Suprapubic skin (tissue), 4 donors: ENCODE results near the gene WDR62. TPM values are rescaled to one million over a fixed set of nuclear protein-coding genes. Genes with fewer than 3 reads are reported as not detected.

Source experiments
- DNase-seq, 2 donors: peaks; one replicate each; pipeline ENCODE4 v3.0.0-alpha.2; 2019; ENCODE audit warnings: low spot score in 2 of 2
- H3K27ac ChIP-seq: fragments of 200-600 bp; sonication (generic); one replicate; pipeline ENCODE4 v1.5.1; 2019
- H3K27me3 ChIP-seq: fragments of 200-600 bp; sonication (generic); one replicate; pipeline ENCODE4 v1.5.1; 2019
- H3K36me3 ChIP-seq: fragments of 200-600 bp; sonication (generic); one replicate; pipeline ENCODE4 v1.5.1; 2019
- H3K4me1 ChIP-seq: fragments of 200-600 bp; sonication (generic); one replicate; pipeline ENCODE4 v1.5.1; 2019
- H3K4me3 ChIP-seq: fragments of 200-600 bp; sonication (generic); one replicate; pipeline ENCODE4 v1.5.1; 2019; ENCODE audit warnings: mild to moderate bottlenecking
- H3K9me3 ChIP-seq: fragments of 200-600 bp; sonication (generic); one replicate; pipeline ENCODE4 v1.5.1; 2019
- EP300 ChIP-seq: sonication (generic); formaldehyde crosslinking; IDR thresholded peaks from one replicate; pipeline ENCODE4 v1.6.1; 2017; ENCODE audit warnings: antibody characterized with exemption
- POLR2A ChIP-seq, 2 donors: fragments of 450-650 bp; IDR thresholded peaks; one replicate each; pipeline ENCODE4 v1.6.1; 2017; ENCODE audit warnings: antibody characterized with exemption in 2 of 2, mild to moderate bottlenecking in 2 of 2, moderate library complexity in 2 of 2
- POLR2AphosphoS5 ChIP-seq, 3 donors: sonication (generic); formaldehyde crosslinking; IDR thresholded peaks; one replicate each; pipeline ENCODE4 v1.6.1; 2017; ENCODE audit warnings: antibody characterized with exemption in 3 of 3
- WGBS: methylation state at CpG from one replicate; pipeline ENCODE4 v1.1.5; 2018; 5-methylcytosine and 5-hydroxymethylcytosine counted together
- total RNA-seq, 4 donors: library from RNA; depleted of rRNA; stranded (reverse); fragments of >200 nt; gene quantifications; one replicate each; pipeline ENCODE4 v1.1.0, GENCODE V29; 2016
- TF ChIP-seq, protein P1 (sequence below), 2 donors: fragments of 200-600 bp in 1 of 2; fragments of 450-650 bp in 1 of 2; sonication (generic) in 1 of 2; IDR thresholded peaks; one replicate each; pipeline ENCODE4 v1.5.1; 2016 to 2019; ENCODE audit warnings: antibody characterized with exemption in 2 of 2, mild to moderate bottlenecking in 1 of 2, moderate library complexity in 1 of 2

Gene WDR62
- total RNA-seq, 4 donors from 2014 or later = 1.4 to 3.7 (median 1.8) TPM

DNA sequence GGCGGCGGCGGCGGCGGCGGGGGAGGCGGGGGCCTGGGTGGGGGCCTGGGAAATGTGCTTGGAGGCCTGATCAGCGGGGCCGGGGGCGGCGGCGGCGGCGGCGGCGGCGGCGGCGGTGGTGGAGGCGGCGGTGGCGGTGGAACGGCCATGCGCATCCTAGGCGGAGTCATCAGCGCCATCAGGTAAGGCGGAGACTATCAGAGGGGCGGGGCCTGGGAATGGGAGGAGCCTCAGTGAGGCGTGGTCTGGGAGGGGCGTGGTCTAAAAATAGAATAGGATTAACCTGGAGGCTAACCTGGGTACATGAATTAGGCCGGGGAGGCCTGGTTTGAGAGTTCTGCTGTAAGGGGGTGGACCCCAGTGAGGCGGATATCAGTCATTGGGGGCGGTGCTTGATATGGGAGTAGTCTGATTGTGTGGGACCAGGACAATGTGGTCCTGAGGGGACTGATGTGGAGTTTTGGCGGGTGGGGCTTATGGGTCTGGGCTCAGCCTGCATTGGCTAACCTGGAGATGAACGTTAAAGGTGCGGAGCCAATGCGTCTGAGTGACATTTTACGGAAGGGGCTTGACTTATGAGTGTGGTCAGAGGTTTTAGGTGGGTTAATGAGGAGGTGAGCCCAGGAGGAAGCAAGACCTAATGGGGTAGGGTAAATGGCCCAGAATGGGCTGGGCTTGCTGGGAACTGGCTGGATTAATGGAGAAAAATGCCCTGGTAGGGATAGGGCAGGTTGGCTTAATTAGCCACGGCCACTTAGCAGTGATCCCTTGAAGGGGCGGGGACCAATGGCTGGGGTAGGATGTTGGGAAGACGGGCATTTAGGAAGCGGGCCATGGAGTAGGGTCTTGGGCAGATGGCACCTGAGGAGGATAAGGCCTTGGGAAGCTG is 86.6 kb downstream of the WDR62 start:
- Histone ChIP-seq H3K9me3 (no peaks in the 10 kb centered on the region), H3K4me1 (peaks cover 29% of the 10 kb centered on the region), H3K36me3 (peaks cover 43% of the 10 kb centered on the region), H3K27me3 (no peaks in the 10 kb centered on the region), H3K4me3 (peak overlapping the region; percentile 86), H3K27ac (peak overlapping the region; percentile 97)
- WGBS = 26% methylated on average over 29 of the region's 42 CpGs
- TF ChIP-seq POLR2A (IDR thresholded peaks at IDR 0.05) (no peak), EP300 (no peak), POLR2AphosphoS5 (IDR thresholded peaks at IDR 0.05) (no peak)
- TF ChIP-seq, protein P1, sequence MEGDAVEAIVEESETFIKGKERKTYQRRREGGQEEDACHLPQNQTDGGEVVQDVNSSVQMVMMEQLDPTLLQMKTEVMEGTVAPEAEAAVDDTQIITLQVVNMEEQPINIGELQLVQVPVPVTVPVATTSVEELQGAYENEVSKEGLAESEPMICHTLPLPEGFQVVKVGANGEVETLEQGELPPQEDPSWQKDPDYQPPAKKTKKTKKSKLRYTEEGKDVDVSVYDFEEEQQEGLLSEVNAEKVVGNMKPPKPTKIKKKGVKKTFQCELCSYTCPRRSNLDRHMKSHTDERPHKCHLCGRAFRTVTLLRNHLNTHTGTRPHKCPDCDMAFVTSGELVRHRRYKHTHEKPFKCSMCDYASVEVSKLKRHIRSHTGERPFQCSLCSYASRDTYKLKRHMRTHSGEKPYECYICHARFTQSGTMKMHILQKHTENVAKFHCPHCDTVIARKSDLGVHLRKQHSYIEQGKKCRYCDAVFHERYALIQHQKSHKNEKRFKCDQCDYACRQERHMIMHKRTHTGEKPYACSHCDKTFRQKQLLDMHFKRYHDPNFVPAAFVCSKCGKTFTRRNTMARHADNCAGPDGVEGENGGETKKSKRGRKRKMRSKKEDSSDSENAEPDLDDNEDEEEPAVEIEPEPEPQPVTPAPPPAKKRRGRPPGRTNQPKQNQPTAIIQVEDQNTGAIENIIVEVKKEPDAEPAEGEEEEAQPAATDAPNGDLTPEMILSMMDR (IDR thresholded peaks at IDR 0.05) = no peak
- peak; percentile 94 for DNase-seq

DNA sequence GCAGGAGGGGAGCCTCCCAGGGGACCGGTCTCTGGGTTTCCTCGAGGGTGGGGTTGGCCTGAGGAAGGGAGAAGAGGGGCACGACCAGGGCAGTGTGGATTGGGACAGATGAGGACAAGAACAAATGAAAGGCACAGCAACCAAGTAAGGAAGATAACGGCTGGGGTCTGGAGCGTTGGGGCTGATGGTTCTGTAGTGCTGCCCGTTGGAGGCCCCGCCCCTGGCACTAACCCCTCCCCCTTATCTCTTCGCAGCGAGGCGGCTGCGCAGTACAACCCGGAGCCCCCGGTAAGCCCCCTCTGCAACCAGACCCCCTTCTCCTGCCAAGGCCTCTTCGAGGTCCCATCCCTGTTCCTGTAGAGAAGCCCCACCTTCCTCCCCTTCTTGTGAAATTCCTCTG is 87.3 kb downstream of the WDR62 start:
- no peaks in the 10 kb centered on the region for H3K27me3 ChIP-seq
- H3K9me3 ChIP-seq = no peaks in the 10 kb centered on the region
- 88% methylated on average over 12 of the region's 14 CpGs for WGBS
- TF ChIP-seq, protein P1 (IDR thresholded peaks at IDR 0.05) = no peak
- TF ChIP-seq POLR2AphosphoS5 (IDR thresholded peaks at IDR 0.05) (no peak), POLR2A (IDR thresholded peaks at IDR 0.05) (no peak), EP300 (no peak)
- H3K36me3 ChIP-seq = peaks cover 51% of the 10 kb centered on the region
- H3K27ac ChIP-seq = no peak overlapping the region
- H3K4me3 ChIP-seq = no peak overlapping the region
- DNase-seq = no peak
- H3K4me1 ChIP-seq = peaks cover 21% of the 10 kb centered on the region

DNA sequence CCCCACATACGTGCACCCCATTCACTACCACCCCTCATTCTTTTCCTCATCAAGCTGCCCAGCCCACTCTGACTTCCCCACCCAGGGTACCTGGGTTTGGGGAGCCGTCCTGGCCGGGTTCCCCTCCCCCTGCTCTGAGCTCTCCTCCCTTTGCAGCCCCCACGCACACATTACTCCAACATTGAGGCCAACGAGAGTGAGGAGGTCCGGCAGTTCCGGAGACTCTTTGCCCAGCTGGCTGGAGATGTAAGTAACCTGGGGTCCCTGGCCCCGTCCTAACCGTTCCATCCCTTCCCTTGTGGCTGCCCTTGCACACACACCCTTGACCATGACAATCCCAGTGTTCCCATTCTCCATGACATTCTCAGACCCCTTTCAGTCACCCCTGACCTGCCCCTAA is 87.8 kb downstream of the WDR62 start:
- TF ChIP-seq, protein P1 (IDR thresholded peaks at IDR 0.05) = no peak
- TF ChIP-seq POLR2A (IDR thresholded peaks at IDR 0.05) (no peak), EP300 (no peak), POLR2AphosphoS5 (IDR thresholded peaks at IDR 0.05) (no peak)
- H3K9me3 ChIP-seq = no peaks in the 10 kb centered on the region
- H3K4me3 ChIP-seq = no peak overlapping the region
- H3K27me3 ChIP-seq = no peaks in the 10 kb centered on the region
- H3K4me1 ChIP-seq = peaks cover 17% of the 10 kb centered on the region
- no peak overlapping the region for H3K27ac ChIP-seq
- H3K36me3 ChIP-seq = peaks cover 56% of the 10 kb centered on the region
- WGBS = 94% methylated on average over 9 of the region's 9 CpGs
- no peak for DNase-seq

- 94% methylated on average over 6 of the region's 6 CpGs for WGBS
- H3K27ac ChIP-seq = no peak overlapping the region
- H3K36me3 ChIP-seq = peaks cover 75% of the 10 kb centered on the region
- TF ChIP-seq, protein P1 (IDR thresholded peaks at IDR 0.05) = no peak
- no peak for TF ChIP-seq POLR2AphosphoS5 (IDR thresholded peaks at IDR 0.05)
- no peak for TF ChIP-seq POLR2A (IDR thresholded peaks at IDR 0.05)
- TF ChIP-seq EP300 = no peak
- peaks cover 11% of the 10 kb centered on the region for H3K4me1 ChIP-seq
- no peak for DNase-seq
- no peak overlapping the region for H3K4me3 ChIP-seq
- H3K27me3 ChIP-seq = no peaks in the 10 kb centered on the region
- H3K9me3 ChIP-seq = no peaks in the 10 kb centered on the region
Observed at GRCh38 chr19:36144624-36145023, 89.9 kb downstream of the WDR62 start.

- Histone ChIP-seq H3K27me3 (no peaks in the 10 kb centered on the region), H3K4me1 (peaks cover 40% of the 10 kb centered on the region), H3K4me3 (no peak overlapping the region), H3K9me3 (no peaks in the 10 kb centered on the region), H3K27ac (peak overlapping the region; percentile 93), H3K36me3 (peaks cover 58% of the 10 kb centered on the region)
- peak; percentile 84 to 85 for DNase-seq
- WGBS = 39% methylated on average over 11 of the region's 13 CpGs
- TF ChIP-seq, protein P1 (IDR thresholded peaks at IDR 0.05) = no peak
- TF ChIP-seq POLR2A (IDR thresholded peaks at IDR 0.05) = no peak
- TF ChIP-seq POLR2AphosphoS5 (IDR thresholded peaks at IDR 0.05) = peak in 1 of 3 donors; percentile 18
- no peak for TF ChIP-seq EP300
Observed at GRCh38 chr19:36149673-36150406, 95.1 kb downstream of the WDR62 start.
